H9 (cell line): ENCODE measurements around the gene CDKAL1. TPM values are rescaled to one million over a fixed set of nuclear protein-coding genes. Genes with fewer than 3 reads are reported as not detected.

Experiments
- DNase-seq: peaks from one replicate; pipeline ENCODE4 v3.0.0-alpha.2; 2017
- H2AFZ ChIP-seq: one replicate; pipeline ENCODE4 v1.6.1; 2013; ENCODE audit warnings: mild to moderate bottlenecking, low read length, control low read depth, moderate library complexity
- H2AK5ac ChIP-seq: 2 replicates; pipeline ENCODE4 v1.6.1; 2013; ENCODE audit warnings: low read length, control low read depth, mixed read lengths; ENCODE audit not compliant: insufficient read length
- H2BK120ac ChIP-seq: one replicate; pipeline ENCODE4 v1.6.1; 2013; ENCODE audit warnings: low read depth, mild to moderate bottlenecking, low read length, control low read depth, inconsistent platforms; ENCODE audit not compliant: poor library complexity, severe bottlenecking
- H2BK12ac ChIP-seq: 2 replicates; pipeline ENCODE4 v1.6.1; 2013; ENCODE audit warnings: low read length, control low read depth, mixed read lengths, low read depth; ENCODE audit not compliant: insufficient read length
- H2BK15ac ChIP-seq: 2 replicates; pipeline ENCODE4 v1.6.1; 2013; ENCODE audit warnings: low read depth, low read length, control low read depth
- H2BK20ac ChIP-seq: one replicate; pipeline ENCODE4 v1.6.1; 2013; ENCODE audit warnings: low read depth, mild to moderate bottlenecking, low read length, control low read depth, inconsistent platforms; ENCODE audit not compliant: poor library complexity, severe bottlenecking
- H2BK5ac ChIP-seq: 2 replicates; pipeline ENCODE4 v1.6.1; 2013; ENCODE audit warnings: low read length, control low read depth, mixed read lengths; ENCODE audit not compliant: insufficient read length
- H3K14ac ChIP-seq: 2 replicates; pipeline ENCODE4 v1.6.1; 2013; ENCODE audit warnings: low read length, control low read depth; ENCODE audit not compliant: insufficient read depth
- H3K18ac ChIP-seq: 2 replicates; pipeline ENCODE4 v1.6.1; 2013; ENCODE audit warnings: low read depth, mild to moderate bottlenecking, mixed read lengths, low read length, control low read depth; ENCODE audit not compliant: insufficient read length
- H3K23ac ChIP-seq: 2 replicates; pipeline ENCODE4 v1.6.1; 2013; ENCODE audit warnings: low read length, control low read depth, mixed read lengths, low read depth; ENCODE audit not compliant: insufficient read length
- H3K23me2 ChIP-seq: 2 replicates; pipeline ENCODE4 v1.6.1; 2013; ENCODE audit warnings: low read depth, mild to moderate bottlenecking, mixed read lengths, low read length, control low read depth; ENCODE audit not compliant: insufficient read length, poor library complexity, severe bottlenecking
- H3K27ac ChIP-seq: 2 replicates; pipeline ENCODE4 v1.5.1; 2013; ENCODE audit warnings: low read length, control low read depth, mixed read lengths, low read depth; ENCODE audit not compliant: insufficient read length
- H3K27me3 ChIP-seq: 2 replicates; pipeline ENCODE4 v1.6.1; 2013; ENCODE audit warnings: low read length, control low read depth, inconsistent platforms; ENCODE audit not compliant: insufficient read depth
- H3K4ac ChIP-seq: 2 replicates; pipeline ENCODE4 v1.6.1; 2013; ENCODE audit warnings: low read depth, mild to moderate bottlenecking, control low read depth, inconsistent platforms, low read length, moderate library complexity
- H3K4me1 ChIP-seq: 2 replicates; pipeline ENCODE4 v1.6.1; 2013; ENCODE audit warnings: low read length, control low read depth, inconsistent platforms; ENCODE audit not compliant: insufficient read depth
- H3K4me2 ChIP-seq: 2 replicates; pipeline ENCODE4 v1.6.1; 2013; ENCODE audit warnings: low read length, control low read depth, mixed read lengths; ENCODE audit not compliant: insufficient read length, insufficient read depth
- H3K56ac ChIP-seq: 2 replicates; pipeline ENCODE4 v1.6.1; 2013; ENCODE audit warnings: low read depth, mild to moderate bottlenecking, mixed read lengths, low read length, control low read depth; ENCODE audit not compliant: insufficient read length
- H3K79me1 ChIP-seq: 2 replicates; pipeline ENCODE4 v1.6.1; 2013; ENCODE audit warnings: low read depth, mild to moderate bottlenecking, moderate library complexity, low read length, control low read depth, inconsistent platforms; ENCODE audit not compliant: insufficient read depth, poor library complexity, severe bottlenecking
- H3K79me2 ChIP-seq: 2 replicates; pipeline ENCODE4 v1.6.1; 2013; ENCODE audit warnings: low read length, control low read depth, inconsistent platforms; ENCODE audit not compliant: insufficient read depth
- H3K9ac ChIP-seq: 2 replicates; pipeline ENCODE4 v1.6.1; 2013; ENCODE audit warnings: low read length, control low read depth, mixed read lengths; ENCODE audit not compliant: insufficient read length; ENCODE audit errors: extremely low read depth
- H3K9me3 ChIP-seq: one replicate; pipeline ENCODE4 v1.6.1; 2013; ENCODE audit warnings: low read depth, low read length, inconsistent platforms; ENCODE audit not compliant: control insufficient read depth
- H3T11ph ChIP-seq: one replicate; pipeline ENCODE4 v1.6.1; 2013; ENCODE audit warnings: mild to moderate bottlenecking, low read length, control low read depth, inconsistent platforms
- H4K20me1 ChIP-seq: one replicate; pipeline ENCODE4 v1.6.1; 2013; ENCODE audit not compliant: control insufficient read depth, insufficient read length, insufficient read depth
- H4K5ac ChIP-seq: 2 replicates; pipeline ENCODE4 v1.6.1; 2013; ENCODE audit warnings: low read depth, mild to moderate bottlenecking, mixed read lengths, low read length, control low read depth; ENCODE audit not compliant: insufficient read length
- H4K8ac ChIP-seq: replicated peaks from 2 replicates; pipeline ENCODE4 v1.6.1; 2013; ENCODE audit warnings: low read length, control low read depth, mixed read lengths, low read depth; ENCODE audit not compliant: insufficient read length
- H4K91ac ChIP-seq: 2 replicates; pipeline ENCODE4 v1.6.1; 2013; ENCODE audit warnings: low read depth, mild to moderate bottlenecking, moderate library complexity, mixed read lengths, low read length, control low read depth; ENCODE audit not compliant: insufficient read length
- H3K27ac Mint-ChIP-seq, 3 experiments: 2 replicates in 2 of 3; 3 replicates in 1 of 3; pipeline ENCODE4 v1.8.0; 2020 to 2021; ENCODE audit warnings: mixed read lengths in 3 of 3, mild to moderate bottlenecking in 1 of 3, moderate library complexity in 1 of 3
- H3K27me3 Mint-ChIP-seq: 2 replicates; pipeline ENCODE4 v1.8.0; 2021; ENCODE audit warnings: low read depth, mild to moderate bottlenecking, moderate library complexity, mixed read lengths
- H3K36me3 Mint-ChIP-seq, 3 experiments: 2 replicates in 2 of 3; 3 replicates in 1 of 3; pipeline ENCODE4 v1.8.0; 2020 to 2021; ENCODE audit warnings: low read depth in 3 of 3, mixed read lengths in 3 of 3; ENCODE audit not compliant: insufficient read depth in 1 of 3
- H3K4me1 Mint-ChIP-seq, 2 experiments: 2 replicates each; pipeline ENCODE4 v1.8.0; 2020; ENCODE audit warnings: mixed read lengths in 2 of 2
- H3K4me3 Mint-ChIP-seq, 2 experiments: 2 replicates in 1 of 2; 3 replicates in 1 of 2; pipeline ENCODE4 v1.8.0; 2020 to 2021; ENCODE audit warnings: mild to moderate bottlenecking in 2 of 2, mixed read lengths in 2 of 2, moderate library complexity in 1 of 2
- H3K9me3 Mint-ChIP-seq, 2 experiments: 2 replicates in 1 of 2; 3 replicates in 1 of 2; pipeline ENCODE4 v1.8.0; 2020; ENCODE audit warnings: mild to moderate bottlenecking in 2 of 2, mixed read lengths in 2 of 2, moderate library complexity in 1 of 2
- WGBS: extraction: QIAGEN DNeasy Blood & Tissue Kit; methylation state at CpG from one replicate; pipeline ENCODE4 v1.1.7; 2013; ENCODE audit warnings: missing lambda C conversion rate, low lambda C conversion rate, mixed read lengths; ENCODE audit not compliant: insufficient read length; ENCODE audit errors: extremely low coverage; 5-methylcytosine and 5-hydroxymethylcytosine counted together
- total RNA-seq: library from RNA; stranded (reverse); gene quantifications from 2 replicates; pipeline ENCODE4 v1.2.1, GENCODE V29; 2021
- TF ChIP-seq, protein P1 (sequence below): fragments of 200-600 bp; sonication (generic); conservative IDR thresholded peaks from 3 replicates; pipeline ENCODE4 v1.8.0; 2021; ENCODE audit warnings: antibody characterized with exemption, mild to moderate bottlenecking

The CDKAL1 gene
- total RNA-seq, 1 experiment from 2014 or later: 23.0 TPM

DNA sequence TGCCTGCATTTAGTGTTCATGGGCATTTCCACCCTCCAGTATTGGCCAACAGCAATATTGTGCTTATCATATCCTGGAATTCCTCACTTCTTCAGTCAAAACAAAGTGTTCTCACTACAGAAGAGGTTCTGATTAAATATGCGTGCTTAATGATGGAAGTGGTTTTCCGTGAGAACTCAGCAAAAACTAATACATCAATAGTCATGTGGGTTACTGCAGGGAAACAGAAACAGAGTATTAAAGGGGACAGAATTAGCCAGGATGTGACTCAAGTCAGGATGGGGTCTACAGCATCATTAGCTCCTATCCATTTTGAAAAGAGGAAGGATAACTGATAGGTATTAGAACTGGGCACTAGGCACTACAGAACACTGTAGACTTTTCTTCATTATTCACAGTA, 384.6 kb downstream of the CDKAL1 start:
- Mint-ChIP-seq H3K27ac (no peak overlapping the region), H3K27me3 (no peaks in the 10 kb centered on the region), H3K9me3 (peaks cover 14 to 15% of the 10 kb centered on the region in 2 experiments), H3K4me1 (peaks cover 11 to 14% of the 10 kb centered on the region in 2 experiments), H3K36me3 (peaks cover 11 to 25% (median 12%) of the 10 kb centered on the region in 3 experiments; a peak in 6 of 7 replicates), H3K4me3 (no peak overlapping the region)
- Histone ChIP-seq H4K8ac (no peak overlapping the region), H3K79me1 (no peaks in the 10 kb centered on the region), H3K4me1 (peaks cover 4% of the 10 kb centered on the region; the same call in 1 of the 2 replicates), H2BK5ac (no peak overlapping the region), H3K14ac (no peak overlapping the region), H2AK5ac (no peak overlapping the region), H4K91ac (no peak overlapping the region), H3K23me2 (no peaks in the 10 kb centered on the region), H2BK12ac (no peak overlapping the region), H3K4ac (no peak overlapping the region), H2AFZ (no peak overlapping the region), H2BK15ac (no peak overlapping the region), H2BK120ac (no peak overlapping the region), H3K18ac (no peak overlapping the region), H3K56ac (no peak overlapping the region), H3K9ac (no peak overlapping the region), H2BK20ac (no peak overlapping the region), H3K4me2 (no peak overlapping the region), H3K23ac (no peak overlapping the region), H3T11ph (no peak overlapping the region), H3K27me3 (no peaks in the 10 kb centered on the region), H4K5ac (no peak overlapping the region), H3K9me3 (no peaks in the 10 kb centered on the region), H3K27ac (no peak overlapping the region), H3K79me2 (no peaks in the 10 kb centered on the region), H4K20me1 (no peaks in the 10 kb centered on the region)
- TF ChIP-seq, protein P1, sequence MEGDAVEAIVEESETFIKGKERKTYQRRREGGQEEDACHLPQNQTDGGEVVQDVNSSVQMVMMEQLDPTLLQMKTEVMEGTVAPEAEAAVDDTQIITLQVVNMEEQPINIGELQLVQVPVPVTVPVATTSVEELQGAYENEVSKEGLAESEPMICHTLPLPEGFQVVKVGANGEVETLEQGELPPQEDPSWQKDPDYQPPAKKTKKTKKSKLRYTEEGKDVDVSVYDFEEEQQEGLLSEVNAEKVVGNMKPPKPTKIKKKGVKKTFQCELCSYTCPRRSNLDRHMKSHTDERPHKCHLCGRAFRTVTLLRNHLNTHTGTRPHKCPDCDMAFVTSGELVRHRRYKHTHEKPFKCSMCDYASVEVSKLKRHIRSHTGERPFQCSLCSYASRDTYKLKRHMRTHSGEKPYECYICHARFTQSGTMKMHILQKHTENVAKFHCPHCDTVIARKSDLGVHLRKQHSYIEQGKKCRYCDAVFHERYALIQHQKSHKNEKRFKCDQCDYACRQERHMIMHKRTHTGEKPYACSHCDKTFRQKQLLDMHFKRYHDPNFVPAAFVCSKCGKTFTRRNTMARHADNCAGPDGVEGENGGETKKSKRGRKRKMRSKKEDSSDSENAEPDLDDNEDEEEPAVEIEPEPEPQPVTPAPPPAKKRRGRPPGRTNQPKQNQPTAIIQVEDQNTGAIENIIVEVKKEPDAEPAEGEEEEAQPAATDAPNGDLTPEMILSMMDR: no peak
- DNase-seq: no peak
- WGBS: no CpG with 5 or more reads among the region's 2 CpGs
